Fibroblast of lung (primary cell): ENCODE measurements around the gene PAIP2. TPM values are rescaled to one million over a fixed set of nuclear protein-coding genes. Genes with fewer than 3 reads are reported as not detected.

ENCODE experiments used
- DNase-seq, 2 donors: peaks; one replicate each; pipeline versions ENCODE4 v3.0.0 to v3.0.0-alpha.2; 2010; ENCODE audit warnings: low read depth in 2 of 2
- H2AFZ ChIP-seq: 2 replicates; pipeline ENCODE4 v1.5.1; 2012; ENCODE audit warnings: low read length, control low read depth, inconsistent platforms
- H3K27ac ChIP-seq: 2 replicates; pipeline ENCODE4 v1.5.1; 2011; ENCODE audit warnings: low read length, control low read depth; ENCODE audit not compliant: insufficient read depth
- H3K27me3 ChIP-seq: 2 replicates; pipeline ENCODE4 v1.5.1; 2011; ENCODE audit warnings: mild to moderate bottlenecking, low read length; ENCODE audit not compliant: control insufficient read depth, insufficient read depth
- H3K36me3 ChIP-seq: 2 replicates; pipeline ENCODE4 v1.5.1; 2011; ENCODE audit warnings: low read length; ENCODE audit not compliant: control insufficient read depth, insufficient read depth
- H3K4me1 ChIP-seq: 2 replicates; pipeline ENCODE4 v1.5.1; 2011; ENCODE audit warnings: low read length; ENCODE audit not compliant: control insufficient read depth, insufficient read depth; ENCODE audit errors: extremely low read depth
- H3K4me2 ChIP-seq: 2 replicates; pipeline ENCODE4 v1.5.1; 2011; ENCODE audit warnings: low read length, control low read depth; ENCODE audit not compliant: insufficient read depth; ENCODE audit errors: extremely low read depth
- H3K4me3 ChIP-seq, 4 experiments: fragments of 200-600 bp in 1 of 4; sonication (generic) in 1 of 4; replicated peaks in 1 of 4; 2 replicates each; pipeline ENCODE4 v1.5.1; 2011 to 2016; ENCODE audit warnings: low read length in 4 of 4, low read depth in 3 of 4, mild to moderate bottlenecking in 3 of 4, control low read depth in 2 of 4, inconsistent platforms in 1 of 4, mixed read lengths in 1 of 4; ENCODE audit not compliant: insufficient read depth in 1 of 4; ENCODE audit errors: control extremely low read depth in 1 of 4
- H3K79me2 ChIP-seq: 2 replicates; pipeline ENCODE4 v1.5.1; 2012; ENCODE audit warnings: mild to moderate bottlenecking, low read length, inconsistent platforms; ENCODE audit not compliant: control insufficient read depth, insufficient read depth
- H3K9ac ChIP-seq: 2 replicates; pipeline ENCODE4 v1.5.1; 2011; ENCODE audit warnings: mild to moderate bottlenecking, low read length, control low read depth; ENCODE audit not compliant: insufficient read depth
- H3K9me3 ChIP-seq: 2 replicates; pipeline ENCODE4 v1.5.1; 2012; ENCODE audit warnings: low read depth, low read length; ENCODE audit not compliant: control insufficient read depth, insufficient read depth
- H4K20me1 ChIP-seq: 2 replicates; pipeline ENCODE4 v1.5.1; 2011; ENCODE audit warnings: low read length; ENCODE audit not compliant: control insufficient read depth, insufficient read depth; ENCODE audit errors: extremely low read depth
- CTCF ChIP-seq, 2 donors: IDR thresholded peaks in 1 of 2; conservative IDR thresholded peaks in 1 of 2; 1 replicate in 1 of 2; 2 replicates in 1 of 2; pipeline ENCODE4 v1.5.1; 2011 to 2012; ENCODE audit warnings: low read length in 2 of 2, control low read depth in 1 of 2, inconsistent platforms in 1 of 2, low read depth in 1 of 2, mild to moderate bottlenecking in 1 of 2
- EZH2 ChIP-seq: IDR thresholded peaks from 2 replicates; pipeline ENCODE4 v1.5.1; 2012; ENCODE audit warnings: low read length, control low read depth, mild to moderate bottlenecking; ENCODE audit errors: missing control alignments
- polyA plus RNA-seq, 2 donors: library from polyadenylated mRNA; depleted of rRNA in 1 of 2; stranded (reverse) in 1 of 2; unstranded in 1 of 2; fragments of >200 nt; gene quantifications; 2 replicates each; pipeline ENCODE4 v1.2.1, GENCODE V29; 2011 to 2012; ENCODE audit warnings: missing spikeins in 1 of 2
- total RNA-seq: library from RNA; depleted of rRNA; stranded (reverse); fragments of >200 nt; gene quantifications from 2 replicates; pipeline ENCODE4 v1.2.1, GENCODE V29; 2014

PAIP2 gene
- total and polyA plus RNA-seq, 2 donors (not counting 1 experiment from before 2014, with no cell fraction given): 59.0 to 105 TPM

- Histone ChIP-seq H3K9me3 (no peaks in the 10 kb centered on the region), H2AFZ (no peak overlapping the region), H3K4me3 (no peak overlapping the region), H4K20me1 (no peaks in the 10 kb centered on the region), H3K27me3 (peaks cover 11% of the 10 kb centered on the region), H3K9ac (no peak overlapping the region), H3K27ac (no peak overlapping the region), H3K36me3 (no peaks in the 10 kb centered on the region), H3K79me2 (no peaks in the 10 kb centered on the region), H3K4me2 (no peak overlapping the region), H3K4me1 (peaks cover 8% of the 10 kb centered on the region)
- TF ChIP-seq CTCF (conservative IDR thresholded peaks at IDR 0.05 in 1 of 2, IDR thresholded peaks at IDR 0.05 in 1 of 2; ENCODE audit: low read depth in 1 of 2, low read length in 2 of 2) (no peak), EZH2 (no peak)
- DNase-seq: no peak
Observed at GRCh38 chr5:139390639-139391569, 49.2 kb downstream of the PAIP2 start.

GRCh38 chr5:139391570-139392323 lies 50.1 kb downstream of the PAIP2 start:
- Histone ChIP-seq H2AFZ (no peak overlapping the region), H3K27me3 (peaks cover 11% of the 10 kb centered on the region), H3K4me3 (no peak overlapping the region), H3K9ac (no peak overlapping the region), H3K4me2 (no peak overlapping the region), H3K36me3 (no peaks in the 10 kb centered on the region), H3K79me2 (no peaks in the 10 kb centered on the region), H3K27ac (no peak overlapping the region), H3K4me1 (peaks cover 8% of the 10 kb centered on the region), H3K9me3 (no peaks in the 10 kb centered on the region), H4K20me1 (no peaks in the 10 kb centered on the region)
- TF ChIP-seq CTCF (conservative IDR thresholded peaks at IDR 0.05 in 1 of 2, IDR thresholded peaks at IDR 0.05 in 1 of 2; ENCODE audit: low read depth in 1 of 2, low read length in 2 of 2) (no peak), EZH2 (no peak)
- peak; percentile 8 to 33 for DNase-seq

- H3K4me1 ChIP-seq: peaks cover 8% of the 10 kb centered on the region
- H3K9me3 ChIP-seq: no peaks in the 10 kb centered on the region
- no peak overlapping the region for H3K4me3 ChIP-seq
- no peaks in the 10 kb centered on the region for H3K79me2 ChIP-seq
- no peak overlapping the region for H3K4me2 ChIP-seq
- no peak overlapping the region for H3K9ac ChIP-seq
- no peaks in the 10 kb centered on the region for H3K36me3 ChIP-seq
- TF ChIP-seq EZH2 (no peak), CTCF (conservative IDR thresholded peaks at IDR 0.05 in 1 of 2, IDR thresholded peaks at IDR 0.05 in 1 of 2; ENCODE audit: low read depth in 1 of 2, low read length in 2 of 2) (no peak)
- H3K27me3 ChIP-seq: peaks cover 11% of the 10 kb centered on the region
- no peak overlapping the region for H3K27ac ChIP-seq
- DNase-seq: no peak
- H4K20me1 ChIP-seq: no peaks in the 10 kb centered on the region
- no peak overlapping the region for H2AFZ ChIP-seq
Observed at GRCh38 chr5:139392324-139392677, 50.6 kb downstream of the PAIP2 start.
